ENCODE measurements around the gene ACOX3.
"Not testable (repeated sequence)": the region's sequence is repeated elsewhere in the genome, so short reads cannot be mapped to it uniquely, and the experiment has no call there.

Gene ACOX3

GRCh38 chr4:8352368-8353157, 88.0 kb downstream of the ACOX3 start:
- no peak for DNase-seq (ENCODE audit: low read depth in 2 of 2)

- DNase-seq (ENCODE audit: low read depth in 2 of 2): no peak
Observed at GRCh38 chr4:8351931-8352367, 88.6 kb downstream of the ACOX3 start.

GRCh38 chr4:8350841-8351461, 89.6 kb downstream of the ACOX3 start:
- no peak for DNase-seq (ENCODE audit: low read depth in 2 of 2)

- DNase-seq (ENCODE audit: low read depth in 2 of 2): no peak
Observed at GRCh38 chr4:8350352-8350751, 90.2 kb downstream of the ACOX3 start.

- DNase-seq (ENCODE audit: low read depth in 2 of 2): no peak
Observed at GRCh38 chr4:8349664-8350236, 90.8 kb downstream of the ACOX3 start.

GRCh38 chr4:8349236-8349635, 91.3 kb downstream of the ACOX3 start:
- not testable (repeated sequence) for DNase-seq (ENCODE audit: low read depth in 2 of 2)

GRCh38 chr4:8348071-8348470, 92.5 kb downstream of the ACOX3 start:
- DNase-seq (ENCODE audit: low read depth in 2 of 2): no peak

- no peak for DNase-seq (ENCODE audit: low read depth in 2 of 2)
Observed at GRCh38 chr4:8347660-8348059, 92.9 kb downstream of the ACOX3 start.

GRCh38 chr4:8346838-8347605, 93.5 kb downstream of the ACOX3 start:
- DNase-seq (ENCODE audit: low read depth in 2 of 2): no peak

- no peak for DNase-seq (ENCODE audit: low read depth in 2 of 2)
Observed at GRCh38 chr4:8345946-8346814, 94.3 kb downstream of the ACOX3 start.

- no peak for DNase-seq (ENCODE audit: low read depth in 2 of 2)
Observed at GRCh38 chr4:8345053-8345945, 95.2 kb downstream of the ACOX3 start.

- DNase-seq (ENCODE audit: low read depth in 2 of 2): no peak
Observed at GRCh38 chr4:8344377-8344776, 96.1 kb downstream of the ACOX3 start.

GRCh38 chr4:8343967-8344331, 96.6 kb downstream of the ACOX3 start:
- DNase-seq (ENCODE audit: low read depth in 2 of 2): no peak

GRCh38 chr4:8343262-8343966, 97.1 kb downstream of the ACOX3 start:
- no peak for DNase-seq (ENCODE audit: low read depth in 2 of 2)

- no peak for DNase-seq (ENCODE audit: low read depth in 2 of 2)
Observed at GRCh38 chr4:8342651-8343261, 97.8 kb downstream of the ACOX3 start.

- DNase-seq (ENCODE audit: low read depth in 2 of 2): no peak
Observed at GRCh38 chr4:8341691-8342090, 98.8 kb downstream of the ACOX3 start.

GRCh38 chr4:8341281-8341680, 99.2 kb downstream of the ACOX3 start:
- DNase-seq (ENCODE audit: low read depth in 2 of 2): not testable (repeated sequence)

GRCh38 chr4:8340781-8341241, 99.7 kb downstream of the ACOX3 start:
- DNase-seq (ENCODE audit: low read depth in 2 of 2): no peak

GRCh38 chr4:8338351-8338961, 102.1 kb downstream of the ACOX3 start:
- no peak for DNase-seq (ENCODE audit: low read depth in 2 of 2)

Measured in fibroblast of skin of left quadriceps (primary cell).